ENCODE measurements around the gene BRD1. TPM values are rescaled to one million over a fixed set of nuclear protein-coding genes. Genes with fewer than 3 reads are reported as not detected.
"Not testable (repeated sequence)": the region's sequence is repeated elsewhere in the genome, so short reads cannot be mapped to it uniquely, and the experiment has no call there.

Gene BRD1
- total and polyA plus RNA-seq, 4 donors, result 7.6 to 32.2 (median 24.2) TPM

DNA sequence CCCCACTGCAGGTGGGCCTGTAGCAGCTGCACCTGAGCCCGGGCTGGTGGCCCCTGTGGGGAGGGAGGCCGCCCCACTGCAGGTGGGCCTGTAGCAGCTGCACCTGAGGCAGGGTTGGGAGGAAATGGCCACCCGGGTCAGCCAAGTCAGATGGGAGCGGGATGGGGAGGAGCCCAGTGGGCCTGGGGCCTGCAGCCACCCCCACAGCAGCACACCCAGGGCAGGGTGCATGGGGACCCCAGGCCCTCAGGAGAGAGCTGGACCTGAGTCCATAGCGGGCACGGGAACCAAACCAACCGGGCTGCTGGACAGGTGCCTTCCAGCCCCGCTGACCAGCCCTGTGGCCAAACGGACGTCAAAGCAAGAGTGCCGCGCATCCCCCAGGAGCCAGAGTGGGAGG lies 61.7 kb downstream of the BRD1 start:
- DNase-seq (peak; percentile 30 to 54), ATAC-seq (ENCODE audit: low FRiP score) (no peak)
- Histone ChIP-seq H3K9me3 (ENCODE audit: control insufficient read depth, low read length) (no peaks in the 10 kb centered on the region), H3K27ac (ENCODE audit: low read depth in 1 of 2, low read length in 2 of 2) (no peak overlapping the region), H3K27me3 (ENCODE audit: control insufficient read depth in 1 of 2, insufficient read depth in 2 of 2, low read length in 1 of 2) (no peaks in the 10 kb centered on the region), H3K36me3 (ENCODE audit: control insufficient read depth in 1 of 2, insufficient read depth in 2 of 2, low read length in 1 of 2) (no peaks in the 10 kb centered on the region), H3K4me1 (ENCODE audit: control insufficient read depth in 1 of 2, insufficient read depth in 2 of 2, low read length in 2 of 2) (no peaks in the 10 kb centered on the region), H3K4me3 (ENCODE audit: low read length in 2 of 2) (no peak overlapping the region)
- 91 to 94% methylated on average over 10 to 12 of the region's 12 CpGs for WGBS, 2 donors
- intact Hi-C loops (cut with DNase I), result loop anchor here in 1 of 2 donors (10.0 kb wide), 1 partner anchor 269 kb away; no protein-coding TSS in a partner anchor

DNA sequence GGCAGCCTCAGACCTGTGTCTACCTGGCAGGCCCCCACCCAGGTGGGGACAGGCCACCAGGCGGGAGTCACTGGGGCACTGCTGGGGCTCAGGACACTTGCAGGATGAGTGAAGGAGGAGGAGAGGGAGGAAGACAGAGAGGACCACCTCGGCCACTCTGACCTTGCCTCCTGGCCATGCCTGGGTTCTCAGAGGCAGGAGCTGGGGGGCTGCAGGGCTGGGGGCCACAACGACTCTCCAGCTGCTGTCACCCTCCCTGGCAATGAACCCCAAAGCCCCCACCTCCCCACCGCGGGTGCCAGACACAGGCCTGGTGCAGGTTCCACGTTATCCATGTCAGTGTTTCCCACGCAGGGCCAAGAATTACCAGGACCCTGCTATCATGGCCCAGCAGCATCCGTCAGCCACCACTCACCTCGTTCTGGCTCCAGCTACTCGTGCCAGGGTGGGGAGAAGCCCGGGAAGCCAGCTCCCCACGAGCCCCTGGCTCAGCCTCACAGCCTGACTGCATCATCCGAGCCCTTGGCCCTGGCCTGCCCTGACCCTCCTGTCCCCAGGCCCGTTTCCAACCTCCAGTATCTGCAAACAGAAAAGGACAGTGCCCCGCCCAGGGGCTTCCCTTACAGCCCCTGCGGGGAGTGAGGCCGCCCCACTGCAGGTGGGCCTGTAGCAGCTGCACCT lies 62.4 kb downstream of the BRD1 start:
- DNase-seq (peak; percentile 38 to 52), ATAC-seq (ENCODE audit: low FRiP score) (no peak)
- Histone ChIP-seq H3K4me3 (ENCODE audit: low read length in 2 of 2) (no peak overlapping the region), H3K9me3 (ENCODE audit: control insufficient read depth, low read length) (no peaks in the 10 kb centered on the region), H3K27me3 (ENCODE audit: control insufficient read depth in 1 of 2, insufficient read depth in 2 of 2, low read length in 1 of 2) (no peaks in the 10 kb centered on the region), H3K36me3 (ENCODE audit: control insufficient read depth in 1 of 2, insufficient read depth in 2 of 2, low read length in 1 of 2) (no peaks in the 10 kb centered on the region), H3K27ac (ENCODE audit: low read depth in 1 of 2, low read length in 2 of 2) (no peak overlapping the region), H3K4me1 (ENCODE audit: control insufficient read depth in 1 of 2, insufficient read depth in 2 of 2, low read length in 2 of 2) (no peaks in the 10 kb centered on the region)
- 85 to 87% methylated on average over 17 of the region's 17 CpGs for WGBS, 2 donors
- intact Hi-C loops (cut with DNase I), result loop anchor here in 1 of 2 donors (10.0 kb wide), 1 partner anchor 270 kb away; no protein-coding TSS in a partner anchor

DNA sequence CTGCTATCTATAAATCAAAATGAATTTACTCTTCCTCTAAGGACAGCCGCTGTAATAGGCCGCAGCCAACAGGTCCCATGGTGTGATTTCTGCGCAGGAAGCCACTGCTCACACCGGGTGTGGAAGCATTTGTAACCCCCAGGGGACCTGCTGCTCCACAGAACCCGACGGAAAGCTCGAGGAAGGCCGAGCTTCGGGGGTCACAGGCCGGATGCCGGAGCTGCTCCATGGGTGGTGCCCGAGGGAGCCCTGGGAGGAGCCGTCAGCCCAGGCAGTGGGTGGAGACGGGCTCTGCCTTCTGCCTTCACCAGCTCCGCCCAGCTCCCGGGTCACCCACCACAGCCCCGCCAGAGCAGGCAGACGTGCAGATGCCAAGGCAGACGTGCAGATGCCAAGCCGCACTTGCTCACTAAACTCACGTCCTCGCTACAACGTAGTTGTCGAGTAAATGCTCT lies 63.5 kb downstream of the BRD1 start:
- Histone ChIP-seq H3K4me3 (ENCODE audit: low read length in 2 of 2) (no peak overlapping the region), H3K4me1 (ENCODE audit: control insufficient read depth in 1 of 2, insufficient read depth in 2 of 2, low read length in 2 of 2) (no peaks in the 10 kb centered on the region), H3K9me3 (ENCODE audit: control insufficient read depth, low read length) (no peaks in the 10 kb centered on the region), H3K36me3 (ENCODE audit: control insufficient read depth in 1 of 2, insufficient read depth in 2 of 2, low read length in 1 of 2) (no peaks in the 10 kb centered on the region), H3K27ac (ENCODE audit: low read depth in 1 of 2, low read length in 2 of 2) (no peak overlapping the region), H3K27me3 (ENCODE audit: control insufficient read depth in 1 of 2, insufficient read depth in 2 of 2, low read length in 1 of 2) (no peaks in the 10 kb centered on the region)
- no peak for ATAC-seq (ENCODE audit: low FRiP score)
- 55 to 58% methylated on average over 24 of the region's 24 CpGs for WGBS, 2 donors
- intact Hi-C loops (cut with DNase I), result loop anchor here in 1 of 2 donors (10.0 kb wide), 1 partner anchor 271 kb away; no protein-coding TSS in a partner anchor
- DNase-seq, result peak; percentile 40 to 74

DNA sequence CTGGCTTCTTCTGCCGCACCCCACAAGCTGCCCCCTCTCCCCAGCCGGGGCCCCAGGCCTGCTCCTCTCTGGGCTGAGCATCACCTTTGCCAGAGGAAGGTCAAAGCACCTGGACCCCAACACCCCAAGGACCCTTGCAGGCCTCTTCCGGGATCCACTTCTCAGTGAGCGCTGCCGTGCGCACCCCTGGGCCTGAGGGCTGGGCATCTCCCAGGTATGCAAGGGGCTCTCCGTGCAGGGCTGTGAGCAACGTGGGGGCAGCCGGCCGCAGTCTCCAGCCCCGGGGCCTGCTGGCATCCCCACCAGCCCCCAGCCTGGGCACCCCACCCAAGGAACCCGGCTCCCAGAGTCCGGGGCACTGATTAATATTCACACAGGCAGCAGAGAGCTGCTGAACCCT lies 64.0 kb downstream of the BRD1 start:
- intact Hi-C loops (cut with DNase I), result loop anchor here in 1 of 2 donors (10.0 kb wide), 1 partner anchor 271 kb away; no protein-coding TSS in a partner anchor
- Histone ChIP-seq H3K36me3 (ENCODE audit: control insufficient read depth in 1 of 2, insufficient read depth in 2 of 2, low read length in 1 of 2) (no peaks in the 10 kb centered on the region), H3K4me3 (ENCODE audit: low read length in 2 of 2) (no peak overlapping the region), H3K9me3 (ENCODE audit: control insufficient read depth, low read length) (no peaks in the 10 kb centered on the region), H3K27me3 (ENCODE audit: control insufficient read depth in 1 of 2, insufficient read depth in 2 of 2, low read length in 1 of 2) (no peaks in the 10 kb centered on the region), H3K4me1 (ENCODE audit: control insufficient read depth in 1 of 2, insufficient read depth in 2 of 2, low read length in 2 of 2) (no peaks in the 10 kb centered on the region), H3K27ac (ENCODE audit: low read depth in 1 of 2, low read length in 2 of 2) (no peak overlapping the region)
- ATAC-seq (ENCODE audit: low FRiP score), result peak; percentile 22
- 84 to 86% methylated on average over 13 of the region's 13 CpGs for WGBS, 2 donors
- DNase-seq, result peak in 1 of 2 donors; percentile 38

DNA sequence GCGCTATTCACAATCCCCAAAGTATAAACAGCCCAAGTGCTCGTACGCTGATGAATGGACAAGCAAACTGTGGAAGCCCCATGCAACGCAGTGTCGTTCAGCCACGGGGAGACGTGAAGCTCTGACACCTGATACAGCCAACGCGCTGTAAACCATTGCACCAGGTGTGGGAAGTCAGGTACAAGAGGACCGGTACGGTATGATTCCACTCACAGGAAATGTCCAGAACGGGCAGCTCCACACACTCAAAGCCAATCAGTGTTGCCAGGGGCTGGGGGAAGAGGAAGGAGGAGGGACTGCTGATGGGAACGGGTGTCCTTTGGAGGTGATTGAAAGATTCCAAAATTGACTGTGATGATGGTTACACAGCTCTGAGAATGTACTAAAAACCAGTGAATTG lies 64.5 kb downstream of the BRD1 start:
- H3K27ac ChIP-seq (ENCODE audit: low read depth in 1 of 2, low read length in 2 of 2), result no peak overlapping the region
- no peaks in the 10 kb centered on the region for H3K9me3 ChIP-seq (ENCODE audit: control insufficient read depth, low read length)
- H3K36me3 ChIP-seq (ENCODE audit: control insufficient read depth in 1 of 2, insufficient read depth in 2 of 2, low read length in 1 of 2), result no peaks in the 10 kb centered on the region
- intact Hi-C loops (cut with DNase I), result loop anchor here in 1 of 2 donors (10.0 kb wide), 1 partner anchor 272 kb away; no protein-coding TSS in a partner anchor
- 87 to 89% methylated on average over 13 of the region's 13 CpGs for WGBS, 2 donors
- H3K4me3 ChIP-seq (ENCODE audit: low read length in 2 of 2), result no peak overlapping the region
- no peaks in the 10 kb centered on the region for H3K4me1 ChIP-seq (ENCODE audit: control insufficient read depth in 1 of 2, insufficient read depth in 2 of 2, low read length in 2 of 2)
- no peaks in the 10 kb centered on the region for H3K27me3 ChIP-seq (ENCODE audit: control insufficient read depth in 1 of 2, insufficient read depth in 2 of 2, low read length in 1 of 2)
- DNase-seq (no peak), ATAC-seq (ENCODE audit: low FRiP score) (no peak)

DNA sequence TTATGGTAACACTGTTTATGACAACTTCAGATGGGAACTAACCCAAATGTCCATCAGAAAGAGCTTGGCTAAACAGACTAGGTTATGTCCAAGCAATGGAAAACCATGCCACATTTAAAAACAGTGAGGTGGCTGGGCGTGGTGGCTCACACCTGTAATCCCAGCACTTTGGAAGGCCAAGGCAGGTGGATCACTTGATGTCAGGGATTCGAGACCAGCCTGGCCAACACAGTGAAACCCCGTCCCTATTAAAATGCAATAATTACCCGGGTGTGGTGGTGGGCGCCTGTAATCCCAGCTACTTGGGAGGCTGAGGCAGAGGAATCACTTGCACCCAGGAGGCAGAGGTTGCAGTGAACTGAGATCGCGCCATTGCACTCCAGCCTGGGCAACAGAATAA lies 65.1 kb downstream of the BRD1 start:
- not testable (repeated sequence) for DNase-seq; H3K4me3 ChIP-seq (ENCODE audit: low read length in 2 of 2); H3K9me3 ChIP-seq (ENCODE audit: control insufficient read depth, low read length); ATAC-seq (ENCODE audit: low FRiP score); H3K36me3 ChIP-seq (ENCODE audit: control insufficient read depth in 1 of 2, insufficient read depth in 2 of 2, low read length in 1 of 2); H3K4me1 ChIP-seq (ENCODE audit: control insufficient read depth in 1 of 2, insufficient read depth in 2 of 2, low read length in 2 of 2); H3K27ac ChIP-seq (ENCODE audit: low read depth in 1 of 2, low read length in 2 of 2); H3K27me3 ChIP-seq (ENCODE audit: control insufficient read depth in 1 of 2, insufficient read depth in 2 of 2, low read length in 1 of 2)
- intact Hi-C loops (cut with DNase I), result loop anchor here in 1 of 2 donors (10.0 kb wide), 1 partner anchor 272 kb away; no protein-coding TSS in a partner anchor
- WGBS, 2 donors, result 93 to 96% methylated on average over 7 of the region's 7 CpGs

DNA sequence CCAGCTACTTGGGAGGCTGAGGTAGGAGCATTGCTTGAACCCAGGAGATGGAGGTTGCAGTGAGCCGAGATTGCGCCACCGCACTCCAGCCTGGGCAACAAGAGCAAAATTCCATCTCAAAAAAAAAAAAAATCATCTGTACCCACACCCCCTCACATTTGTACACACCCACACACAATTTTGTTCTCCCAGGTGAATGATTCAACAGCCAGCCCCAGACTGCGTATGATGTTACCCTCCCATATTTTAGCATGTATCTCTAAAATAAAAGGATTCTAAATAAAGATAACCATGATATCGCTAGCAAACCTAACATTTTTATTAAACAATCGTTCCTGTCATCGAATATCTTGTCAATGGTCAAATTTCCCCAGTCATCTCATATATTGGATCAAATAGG lies 65.8 kb downstream of the BRD1 start:
- no peaks in the 10 kb centered on the region for H3K4me1 ChIP-seq (ENCODE audit: control insufficient read depth in 1 of 2, insufficient read depth in 2 of 2, low read length in 2 of 2)
- no peaks in the 10 kb centered on the region for H3K27me3 ChIP-seq (ENCODE audit: control insufficient read depth in 1 of 2, insufficient read depth in 2 of 2, low read length in 1 of 2)
- no peaks in the 10 kb centered on the region for H3K36me3 ChIP-seq (ENCODE audit: control insufficient read depth in 1 of 2, insufficient read depth in 2 of 2, low read length in 1 of 2)
- intact Hi-C loops (cut with DNase I), result loop anchor here in 1 of 2 donors (10.0 kb wide), 1 partner anchor 273 kb away; no protein-coding TSS in a partner anchor
- H3K9me3 ChIP-seq (ENCODE audit: control insufficient read depth, low read length), result peaks cover 2% of the 10 kb centered on the region
- H3K27ac ChIP-seq (ENCODE audit: low read depth in 1 of 2, low read length in 2 of 2), result no peak overlapping the region
- DNase-seq, result no peak
- no peak overlapping the region for H3K4me3 ChIP-seq (ENCODE audit: low read length in 2 of 2)
- WGBS, 2 donors, result 89 to 96% methylated on average over 7 of the region's 7 CpGs
- no peak for ATAC-seq (ENCODE audit: low FRiP score)

DNA sequence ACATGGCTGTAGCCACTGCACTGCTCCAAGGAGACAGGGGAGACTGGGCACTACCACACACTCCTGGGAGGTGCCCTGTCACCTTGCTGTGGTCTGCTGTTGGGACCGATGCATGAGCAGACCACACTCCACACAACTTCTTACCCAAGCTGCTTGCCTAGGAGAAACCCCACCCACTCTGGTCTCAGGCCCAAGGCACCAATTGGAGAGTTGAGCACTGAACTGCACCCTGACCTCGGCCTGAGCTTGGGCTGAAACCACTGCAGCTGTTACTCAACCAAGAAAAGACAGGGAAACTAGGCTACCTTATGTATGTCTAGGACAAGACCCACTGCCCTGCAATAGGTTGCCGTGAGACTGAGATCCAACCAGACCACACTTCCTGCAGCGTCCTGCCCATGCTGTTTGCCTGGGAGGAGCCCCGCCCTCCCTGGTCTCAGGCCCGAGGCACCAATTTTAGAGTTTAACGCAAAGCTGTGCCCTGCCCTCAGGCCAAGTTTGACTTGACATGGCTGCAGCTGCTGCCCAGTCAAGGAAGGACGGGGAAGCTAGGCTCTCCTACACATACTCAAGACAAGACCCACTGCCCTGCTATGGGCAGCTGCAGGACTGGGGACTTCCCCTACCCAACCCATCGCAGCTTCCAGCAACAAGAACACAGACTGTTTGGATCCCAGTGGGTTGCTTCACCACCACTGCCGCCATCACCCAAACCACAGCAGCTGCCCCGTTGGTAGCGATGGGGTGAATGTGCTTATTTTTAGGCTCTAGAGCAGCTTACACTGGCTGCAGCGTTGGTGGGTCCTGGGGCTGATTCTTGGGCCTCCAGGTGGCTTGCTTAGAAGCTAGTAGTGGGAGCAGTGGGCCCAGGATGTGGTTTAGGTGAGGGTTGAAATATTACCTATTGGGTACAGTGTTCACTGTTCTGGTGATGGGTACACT lies 66.8 kb downstream of the BRD1 start:
- no peak overlapping the region for H3K27ac ChIP-seq (ENCODE audit: low read depth in 1 of 2, low read length in 2 of 2)
- no peaks in the 10 kb centered on the region for H3K27me3 ChIP-seq (ENCODE audit: control insufficient read depth in 1 of 2, insufficient read depth in 2 of 2, low read length in 1 of 2)
- H3K4me3 ChIP-seq (ENCODE audit: low read length in 2 of 2), result no peak overlapping the region
- no peak for ATAC-seq (ENCODE audit: low FRiP score)
- intact Hi-C loops (cut with DNase I), result loop anchor here in 1 of 2 donors (10.0 kb wide), 1 partner anchor 274 kb away; no protein-coding TSS in a partner anchor
- no peaks in the 10 kb centered on the region for H3K36me3 ChIP-seq (ENCODE audit: control insufficient read depth in 1 of 2, insufficient read depth in 2 of 2, low read length in 1 of 2)
- H3K4me1 ChIP-seq (ENCODE audit: control insufficient read depth in 1 of 2, insufficient read depth in 2 of 2, low read length in 2 of 2), result no peaks in the 10 kb centered on the region
- 80% methylated on average over 13 of the region's 13 CpGs for WGBS, 2 donors
- peak in 1 of 2 donors; percentile 36 for DNase-seq
- peaks cover 3% of the 10 kb centered on the region for H3K9me3 ChIP-seq (ENCODE audit: control insufficient read depth, low read length)

Data from aorta (tissue), 5 donors.